Retinal pigment epithelial cell (primary cell): ENCODE results near the gene MUC4.
"Not testable (repeated sequence)": the region's sequence is repeated elsewhere in the genome, so short reads cannot be mapped to it uniquely, and the experiment has no call there.

Experiments used
- DNase-seq: peaks from one replicate; pipeline ENCODE4 v3.0.0-alpha.2; 2010; ENCODE audit warnings: low read depth
- H3K4me3 ChIP-seq: 2 replicates; pipeline ENCODE4 v1.5.1; 2011; ENCODE audit warnings: mild to moderate bottlenecking, low read length, control low read depth, moderate library complexity
- TF ChIP-seq, protein P1 (sequence below): conservative IDR thresholded peaks from 2 replicates; pipeline ENCODE4 v1.5.1; 2011; ENCODE audit warnings: low read depth, low read length, control low read depth, inconsistent platforms

MUC4 gene

DNA sequence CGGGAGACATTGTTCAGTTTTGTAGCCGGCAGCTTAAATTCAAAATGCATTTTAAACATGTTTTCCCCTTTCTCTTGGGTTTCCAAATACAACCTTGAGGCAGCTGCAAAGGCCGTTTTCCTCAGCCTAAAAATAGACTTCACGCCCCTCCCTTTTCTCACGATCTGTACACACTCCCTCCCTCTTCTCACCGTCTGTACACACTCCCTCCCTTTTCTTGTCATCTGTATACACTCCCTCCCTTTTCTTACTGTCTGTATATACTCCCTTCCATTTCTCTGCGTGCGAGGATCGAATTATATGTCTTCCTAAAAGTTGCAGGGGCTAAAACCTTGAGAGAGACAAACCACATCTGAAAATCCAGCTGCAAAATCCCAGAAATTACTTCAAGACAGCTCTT, 8.9 kb downstream of the MUC4 start:
- DNase-seq: no peak
- no peak overlapping the region for H3K4me3 ChIP-seq
- TF ChIP-seq, protein P1, sequence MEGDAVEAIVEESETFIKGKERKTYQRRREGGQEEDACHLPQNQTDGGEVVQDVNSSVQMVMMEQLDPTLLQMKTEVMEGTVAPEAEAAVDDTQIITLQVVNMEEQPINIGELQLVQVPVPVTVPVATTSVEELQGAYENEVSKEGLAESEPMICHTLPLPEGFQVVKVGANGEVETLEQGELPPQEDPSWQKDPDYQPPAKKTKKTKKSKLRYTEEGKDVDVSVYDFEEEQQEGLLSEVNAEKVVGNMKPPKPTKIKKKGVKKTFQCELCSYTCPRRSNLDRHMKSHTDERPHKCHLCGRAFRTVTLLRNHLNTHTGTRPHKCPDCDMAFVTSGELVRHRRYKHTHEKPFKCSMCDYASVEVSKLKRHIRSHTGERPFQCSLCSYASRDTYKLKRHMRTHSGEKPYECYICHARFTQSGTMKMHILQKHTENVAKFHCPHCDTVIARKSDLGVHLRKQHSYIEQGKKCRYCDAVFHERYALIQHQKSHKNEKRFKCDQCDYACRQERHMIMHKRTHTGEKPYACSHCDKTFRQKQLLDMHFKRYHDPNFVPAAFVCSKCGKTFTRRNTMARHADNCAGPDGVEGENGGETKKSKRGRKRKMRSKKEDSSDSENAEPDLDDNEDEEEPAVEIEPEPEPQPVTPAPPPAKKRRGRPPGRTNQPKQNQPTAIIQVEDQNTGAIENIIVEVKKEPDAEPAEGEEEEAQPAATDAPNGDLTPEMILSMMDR: no peak

DNA sequence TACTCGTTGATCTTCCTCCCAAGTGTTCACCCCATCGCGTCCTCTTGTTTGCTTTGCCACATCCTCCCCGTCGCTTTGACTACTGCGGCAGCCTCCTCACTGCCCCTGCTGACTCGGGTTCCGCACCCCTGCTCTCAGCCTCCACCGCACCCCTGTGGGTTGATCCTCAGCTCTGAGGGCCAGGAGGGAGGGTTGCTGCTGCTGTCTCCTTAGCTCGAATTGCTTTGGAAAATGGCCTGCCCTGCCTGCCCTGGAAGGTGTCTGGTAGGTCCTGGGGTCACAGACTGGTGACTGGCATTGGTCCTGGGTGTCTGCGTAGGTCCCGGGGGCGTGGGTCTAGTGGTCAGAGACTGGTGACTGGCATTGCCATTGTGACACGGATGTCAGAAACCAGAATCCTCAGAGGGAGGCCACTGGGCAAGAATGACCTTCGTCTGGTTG, 9.4 kb downstream of the MUC4 start:
- DNase-seq: no peak
- H3K4me3 ChIP-seq: no peak overlapping the region
- TF ChIP-seq, protein P1: no peak

DNA sequence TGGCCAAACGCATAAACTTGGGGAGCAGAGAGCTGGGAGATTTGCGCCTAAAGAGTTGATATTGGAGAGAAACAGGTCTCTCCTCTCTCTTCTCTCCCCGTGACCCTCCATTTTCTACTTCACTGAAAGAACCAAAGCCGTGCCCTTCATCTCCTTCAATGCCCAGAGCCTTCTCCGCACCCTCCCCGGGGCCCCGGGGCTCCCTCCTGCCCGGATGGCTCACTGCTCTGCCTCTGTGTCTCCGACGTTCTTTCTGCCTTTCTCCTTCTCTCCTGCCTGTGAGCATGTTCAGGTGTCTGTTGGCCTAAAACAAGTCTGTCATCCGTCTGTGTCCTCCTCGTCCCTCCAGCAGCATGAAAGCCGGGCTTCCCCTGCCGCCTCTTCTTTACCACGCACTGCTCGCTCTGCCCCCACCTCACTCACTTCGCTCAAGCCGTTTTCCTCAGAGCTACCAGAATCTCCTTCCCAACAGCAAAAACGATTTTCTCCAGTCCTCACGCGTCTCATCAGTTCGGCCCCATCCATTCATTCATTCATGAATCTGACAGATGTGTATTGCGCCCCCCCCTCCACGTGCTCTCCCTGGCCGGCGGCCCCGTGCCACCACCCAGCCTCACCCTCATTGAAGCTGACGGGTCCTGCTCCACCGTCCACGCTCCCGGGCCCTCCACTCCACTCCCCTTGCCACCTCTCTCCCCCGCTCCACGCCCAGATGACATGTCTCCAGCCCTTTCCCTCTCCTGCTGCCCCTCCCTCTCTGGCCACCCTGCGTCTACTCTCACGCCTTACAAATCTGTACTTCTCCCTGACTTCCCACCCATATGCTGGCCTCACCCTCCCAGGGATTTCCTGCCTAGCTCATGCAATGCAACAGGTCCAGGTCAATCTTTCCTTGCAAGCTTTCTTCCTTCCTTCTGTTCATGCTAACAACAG, 10.2 kb downstream of the MUC4 start:
- H3K4me3 ChIP-seq: no peak overlapping the region
- DNase-seq: no peak
- TF ChIP-seq, protein P1: no peak

DNA sequence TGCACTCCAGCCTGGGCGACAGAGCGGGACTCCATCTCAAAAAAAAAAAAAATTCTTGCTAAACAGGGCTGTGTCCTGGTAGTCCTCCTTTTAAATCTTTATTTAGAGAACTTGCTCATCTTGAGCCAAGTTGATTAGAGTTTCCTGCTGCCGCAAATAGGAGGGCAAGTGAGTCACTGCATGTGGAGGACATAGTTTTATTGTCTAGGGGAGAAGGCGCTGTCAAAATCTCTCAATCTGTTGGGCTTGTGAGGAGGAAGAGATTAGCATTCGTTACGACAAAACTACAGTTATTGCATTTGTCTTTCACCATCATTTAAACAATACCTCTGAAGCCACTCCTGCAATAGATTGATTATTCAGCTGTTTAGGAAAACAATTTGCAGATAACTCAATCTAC, 11.5 kb downstream of the MUC4 start:
- no peak for DNase-seq
- H3K4me3 ChIP-seq: no peak overlapping the region
- TF ChIP-seq, protein P1: no peak

DNA sequence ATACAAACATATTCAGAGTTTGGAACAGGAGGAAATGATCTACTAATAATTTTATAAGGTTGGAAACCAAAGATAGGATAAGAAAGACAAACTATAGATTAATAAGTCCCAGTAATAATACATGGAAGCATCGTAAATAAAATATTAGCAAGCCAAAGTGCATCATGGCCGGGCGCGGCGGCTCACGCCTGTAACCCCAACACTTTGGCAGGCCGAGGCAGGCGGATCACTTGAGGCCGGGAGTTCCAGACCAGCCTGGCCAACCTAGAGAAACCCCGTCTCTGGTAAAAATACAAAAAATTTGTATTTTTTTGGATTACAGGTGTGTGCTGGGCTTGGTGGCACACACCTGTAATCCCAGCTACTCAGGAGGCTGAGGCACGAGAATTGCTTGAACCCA, 14.9 kb downstream of the MUC4 start:
- no peak for DNase-seq
- TF ChIP-seq, protein P1: no peak
- H3K4me3 ChIP-seq: no peak overlapping the region

DNA sequence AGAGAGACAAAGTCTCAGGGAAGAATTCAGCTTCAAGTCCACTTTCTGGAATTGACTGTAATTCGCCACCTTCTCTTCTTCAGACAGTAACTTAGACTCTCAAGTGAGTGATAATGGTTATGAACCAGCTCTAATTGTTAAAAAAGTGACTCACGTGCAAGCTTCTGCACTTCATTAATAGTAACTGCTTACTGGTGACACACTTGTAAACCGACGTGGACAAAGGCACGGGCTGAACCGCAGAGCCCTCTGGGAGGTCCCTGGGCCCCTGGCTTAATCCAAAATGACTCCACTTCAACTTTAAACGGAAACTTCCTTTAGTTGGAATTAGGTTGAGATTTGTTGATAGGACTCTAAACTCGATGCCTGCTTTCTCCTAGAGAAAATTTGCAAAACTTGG, 17.0 kb downstream of the MUC4 start:
- H3K4me3 ChIP-seq: no peak overlapping the region
- no peak for DNase-seq
- TF ChIP-seq, protein P1: no peak

DNA sequence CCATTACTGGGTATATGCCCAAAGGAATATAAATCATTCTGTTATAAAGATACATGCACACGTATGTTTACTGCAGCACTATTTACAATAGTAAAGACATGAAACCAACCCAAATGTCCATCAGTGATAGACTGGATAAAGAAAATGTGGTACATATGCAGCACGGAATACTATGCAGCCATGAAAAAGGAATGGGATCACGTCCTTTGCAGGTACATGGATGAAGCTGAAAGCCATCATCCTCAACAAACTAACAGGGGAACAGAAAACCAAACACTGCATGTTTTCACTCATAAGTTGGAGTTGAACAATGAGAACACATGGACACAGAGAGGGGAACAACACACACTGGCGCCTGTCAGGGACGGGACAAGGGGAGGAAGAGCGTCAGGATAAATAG, 19.1 kb downstream of the MUC4 start:
- not testable (repeated sequence) for DNase-seq

More for the DNA sequence above, 19.1 kb downstream of the MUC4 start:
- H3K4me3 ChIP-seq: not testable (repeated sequence)
